CD4-positive, alpha-beta memory T cell (primary cell): ENCODE data around the gene HSF4. TPM values are rescaled to one million over a fixed set of nuclear protein-coding genes. Genes with fewer than 3 reads are reported as not detected.

Source experiments
- CTCF ChIA-PET: fragments of 350-600 bp; sonication (Branson Sonifier 250); formaldehyde crosslinking; loops from one replicate; lab custom pipeline; 2021; ENCODE audit warnings: inconsistent platforms; ENCODE audit not compliant: partially characterized antibody; lab: Charles Lee
- POLR2A ChIA-PET: fragments of 350-600 bp; sonication (Branson Sonifier 250); formaldehyde crosslinking; loops from one replicate; lab custom pipeline; 2021; ENCODE audit not compliant: partially characterized antibody; lab: Charles Lee
- DNase-seq, 5 donors: peaks; one replicate each; pipeline versions ENCODE4 v3.0.0 to v3.0.0-alpha.2; 2020 to 2022; ENCODE audit warnings: mixed read lengths in 1 of 5
- H3K27ac ChIP-seq: one replicate; pipeline ENCODE4 v1.7.0; 2013; ENCODE audit warnings: low read depth, low read length
- H3K27me3 ChIP-seq: 2 replicates; pipeline ENCODE4 v1.7.0; 2013; ENCODE audit warnings: mild to moderate bottlenecking, low read length, moderate library complexity; ENCODE audit not compliant: insufficient read depth
- H3K36me3 ChIP-seq: 2 replicates; pipeline ENCODE4 v1.7.0; 2013; ENCODE audit warnings: mild to moderate bottlenecking, low read length, moderate library complexity; ENCODE audit not compliant: insufficient read depth
- H3K4me1 ChIP-seq: 2 replicates; pipeline ENCODE4 v1.7.0; 2013; ENCODE audit warnings: mild to moderate bottlenecking, low read length, moderate library complexity; ENCODE audit not compliant: insufficient read depth
- H3K4me3 ChIP-seq, 2 donors: one replicate each; pipeline ENCODE4 v1.7.0; 2013; ENCODE audit warnings: low read length in 2 of 2, mild to moderate bottlenecking in 1 of 2
- H3K9me3 ChIP-seq, 2 donors: one replicate each; pipeline ENCODE4 v1.7.0; 2013; ENCODE audit warnings: low read length in 2 of 2, control low read depth in 1 of 2; ENCODE audit not compliant: control insufficient read depth in 1 of 2
- H3K27ac Mint-ChIP-seq, 7 donors: one replicate each; pipeline ENCODE4 v1.8.0; 2020 to 2021; ENCODE audit warnings: mixed read lengths in 7 of 7, mild to moderate bottlenecking in 6 of 7, inconsistent platforms in 3 of 7, moderate library complexity in 3 of 7
- H3K27me3 Mint-ChIP-seq, 2 donors: one replicate each; pipeline ENCODE4 v1.8.0; 2020 to 2021; ENCODE audit warnings: mixed read lengths in 2 of 2
- H3K36me3 Mint-ChIP-seq, 2 donors: one replicate each; pipeline ENCODE4 v1.8.0; 2020 to 2021; ENCODE audit warnings: mixed read lengths in 2 of 2, inconsistent platforms in 1 of 2, mild to moderate bottlenecking in 1 of 2
- H3K4me1 Mint-ChIP-seq, 4 donors: one replicate each; pipeline ENCODE4 v1.8.0; 2020 to 2021; ENCODE audit warnings: mixed read lengths in 4 of 4, mild to moderate bottlenecking in 1 of 4
- H3K4me3 Mint-ChIP-seq, 8 donors: one replicate each; pipeline ENCODE4 v1.8.0; 2020 to 2021; ENCODE audit warnings: mixed read lengths in 8 of 8, mild to moderate bottlenecking in 7 of 8, moderate library complexity in 6 of 8, inconsistent platforms in 3 of 8
- H3K9me3 Mint-ChIP-seq, 8 donors: one replicate each; pipeline ENCODE4 v1.8.0; 2020 to 2021; ENCODE audit warnings: mixed read lengths in 8 of 8, mild to moderate bottlenecking in 5 of 8, inconsistent platforms in 3 of 8, moderate library complexity in 1 of 8
- intact Hi-C: fragments of 100-400 bp; cut with micrococcal nuclease; formaldehyde crosslinking; loops from one replicate; pipeline ENCODE4 v1.15.1; 2023
- polyA plus RNA-seq, 2 donors: library from polyadenylated mRNA; unstranded; fragments of 300-500 nt; fragmentation: Illumina TruSeq; gene quantifications; one replicate each; pipeline ENCODE4 v1.2.3, GENCODE V29; 2021
- total RNA-seq, 2 experiments: library from RNA; stranded (reverse); gene quantifications; one replicate each; pipeline ENCODE4 v1.2.3, GENCODE V29; 2021

The HSF4 gene
- total and polyA plus RNA-seq, 4 experiments from 2014 or later: 0.37 to 98.7 (median 93.6) TPM; not detected in 1

DNA sequence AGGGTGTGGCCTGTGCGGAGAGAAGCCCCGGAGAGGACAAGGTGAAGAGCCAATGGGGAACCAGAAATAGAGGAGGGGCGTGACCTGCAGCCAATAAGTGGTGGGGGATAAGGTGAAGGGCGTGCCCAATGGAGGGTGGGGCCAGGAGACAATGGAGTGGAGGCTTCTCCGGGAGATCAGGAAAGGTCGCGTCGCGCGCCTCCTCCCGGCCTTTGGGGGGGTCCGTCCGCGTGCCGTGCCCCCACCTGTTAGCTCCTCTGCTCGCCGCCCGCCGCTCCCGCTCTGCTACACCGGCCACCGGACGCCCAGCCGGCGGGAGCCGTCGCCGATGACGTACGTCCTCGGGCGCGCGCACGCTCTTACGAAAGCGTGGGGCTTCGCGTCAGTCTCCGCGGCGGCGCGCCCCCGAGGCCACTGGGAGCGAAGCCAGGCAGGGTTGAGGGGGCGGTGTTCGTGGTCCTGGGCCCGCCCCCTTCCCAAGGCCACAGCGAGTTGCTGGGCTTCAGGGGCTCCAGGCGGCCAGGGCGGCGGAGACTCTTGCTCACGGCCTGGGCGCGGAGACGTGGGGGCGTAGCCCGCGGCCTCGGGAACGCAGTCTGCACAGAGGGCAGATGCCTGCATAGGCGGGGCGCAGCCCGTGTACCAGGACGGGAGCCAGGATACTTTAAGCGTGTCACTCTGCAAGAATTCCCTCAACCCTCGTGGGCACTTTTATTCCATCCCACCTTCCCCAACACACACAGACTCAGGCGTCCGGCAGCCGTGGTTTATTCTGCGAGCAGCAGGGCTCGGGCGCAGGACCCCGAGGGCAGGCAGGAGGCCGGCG lies 19.3 kb downstream of the HSF4 start, which contains the start of gene MATCAP1:
Gene MATCAP1, minus strand, starts transcription at position 337 of the 826 bp plus-strand sequence. CDS start 3,353 bp downstream, outside the sequence.
- Histone ChIP-seq H3K4me1 (peaks cover 25% of the 10 kb centered on the region), H3K4me3 (peak within 1 kb of the TSS; percentile 65 to 85), H3K27ac (peak within 1 kb of the TSS; percentile 91), H3K9me3 (no peaks in the 10 kb centered on the region), H3K27me3 (no peaks in the 10 kb centered on the region), H3K36me3 (no peaks in the 10 kb centered on the region)
- intact Hi-C loops: loop anchor here (1.0 to 2.0 kb wide), 6 partner anchors 25 to 297 kb away; partner anchors contain the start of genes ATP6V0D1, FBXL8, FHOD1 and PHAF1
- Mint-ChIP-seq H3K27ac (peak within 1 kb of the TSS in 6 of 7 donors; percentile 15 to 98 (median 66)), H3K36me3 (peaks cover 0 to 3% of the 10 kb centered on the region in 2 donors), H3K9me3 (no peaks in the 10 kb centered on the region), H3K4me3 (peak within 1 kb of the TSS; percentile 54 to 96 (median 68)), H3K27me3 (peaks cover 0 to 2% of the 10 kb centered on the region in 2 donors), H3K4me1 (peaks cover 8 to 16% (median 10%) of the 10 kb centered on the region in 4 donors)
- ChIA-PET CTCF (interaction anchor here (1.3 to 6.5 kb wide), 13 partner anchors 9 to 211 kb away, joined by 3 to 58 read pairs (median 9); partner anchors contain the start of genes B3GNT9, FBXL8 and TRADD), POLR2A (interaction anchor here (0.8 to 5.3 kb wide), 11 partner anchors 8 to 206 kb away, joined by 3 to 117 read pairs (median 5); partner anchors contain the start of genes CBFB, FBXL8, FHOD1 and TMEM208)
- peak; percentile 95 to 98 (median 97) for DNase-seq

DNA sequence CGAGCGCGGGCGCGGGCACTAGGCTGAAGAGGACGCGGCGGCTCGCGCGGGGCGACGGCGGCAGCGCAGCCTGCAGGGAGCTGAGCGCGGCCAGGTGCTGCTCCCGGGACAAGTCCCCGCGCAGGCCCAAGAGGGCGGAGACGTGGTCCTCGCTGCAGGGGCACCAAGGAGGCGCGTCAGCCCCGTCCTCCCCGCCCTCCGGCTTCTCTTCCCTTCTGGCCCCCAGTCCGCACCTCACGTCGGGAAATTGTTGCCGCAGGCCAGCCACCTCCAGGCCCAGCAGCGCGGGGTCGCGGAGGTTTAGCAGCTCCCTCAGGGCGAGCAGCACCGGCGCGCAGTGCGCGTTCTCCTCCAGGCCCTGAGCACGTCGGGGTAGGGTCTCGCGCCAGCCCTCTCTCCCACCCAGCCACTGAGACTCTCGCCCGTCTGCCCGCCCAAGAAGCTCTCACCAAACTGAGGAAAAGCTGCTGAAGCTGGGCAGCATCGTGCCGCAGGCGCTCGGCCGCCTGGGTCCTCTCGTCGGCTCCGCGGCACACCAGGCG lies 20.0 kb downstream of the HSF4 start:
- Mint-ChIP-seq H3K9me3 (no peaks in the 10 kb centered on the region), H3K27me3 (peaks cover 0 to 2% of the 10 kb centered on the region in 2 donors), H3K27ac (peak overlapping the region in 5 of 7 donors; percentile 15 to 98 (median 57)), H3K36me3 (peaks cover 0 to 3% of the 10 kb centered on the region in 2 donors), H3K4me3 (peak overlapping the region; percentile 54 to 96 (median 68)), H3K4me1 (peaks cover 8 to 15% (median 10%) of the 10 kb centered on the region in 4 donors)
- POLR2A ChIA-PET: interaction anchor here (0.7 to 5.3 kb wide), 19 partner anchors 9 to 230 kb away, joined by 3 to 117 read pairs (median 5); partner anchors contain the start of genes B3GNT9, CBFB, FBXL8 and NOL3
- DNase-seq: no peak
- CTCF ChIA-PET: interaction anchor here (0.7 to 6.5 kb wide), 33 partner anchors 9 to 238 kb away, joined by 3 to 58 read pairs (median 5); partner anchors contain the start of genes B3GNT9, CBFB, FBXL8 and TRADD
- H3K4me1 ChIP-seq: peaks cover 23% of the 10 kb centered on the region
- H3K27me3 ChIP-seq: no peaks in the 10 kb centered on the region
- H3K9me3 ChIP-seq: no peaks in the 10 kb centered on the region
- H3K27ac ChIP-seq: peak overlapping the region; percentile 91
- intact Hi-C loops: loop anchor here (1.0 to 2.0 kb wide), 2 partner anchors 42 to 166 kb away; partner anchors contain the start of gene TMEM208
- no peaks in the 10 kb centered on the region for H3K36me3 ChIP-seq
- peak overlapping the region; percentile 65 to 85 for H3K4me3 ChIP-seq

GRCh38 chr16:67184995-67185650 lies 20.6 kb downstream of the HSF4 start:
- no peaks in the 10 kb centered on the region for H3K27me3 ChIP-seq
- H3K4me3 Mint-ChIP-seq: peak overlapping the region; percentile 79 to 96 (median 84)
- no peaks in the 10 kb centered on the region for H3K9me3 ChIP-seq
- ChIA-PET POLR2A (interaction anchor here (0.5 to 5.3 kb wide), 20 partner anchors 10 to 231 kb away, joined by 3 to 117 read pairs (median 5); partner anchors contain the start of genes B3GNT9, CBFB, FBXL8 and FHOD1), CTCF (interaction anchor here (0.7 to 6.5 kb wide), 35 partner anchors 9 to 238 kb away, joined by 3 to 58 read pairs (median 5); partner anchors contain the start of genes B3GNT9, CBFB, FBXL8 and TRADD)
- H3K4me1 Mint-ChIP-seq: peaks cover 8 to 15% (median 10%) of the 10 kb centered on the region in 4 donors
- H3K36me3 Mint-ChIP-seq: peaks cover 0 to 3% of the 10 kb centered on the region in 2 donors
- no peaks in the 10 kb centered on the region for H3K36me3 ChIP-seq
- no peaks in the 10 kb centered on the region for H3K9me3 Mint-ChIP-seq
- H3K4me1 ChIP-seq: peaks cover 23% of the 10 kb centered on the region
- H3K27ac Mint-ChIP-seq: peak overlapping the region; percentile 64 to 98 (median 85)
- H3K27me3 Mint-ChIP-seq: peaks cover 0 to 2% of the 10 kb centered on the region in 2 donors
- intact Hi-C loops: loop anchor here (1.0 to 2.0 kb wide), 5 partner anchors 30 to 231 kb away; partner anchors contain the start of gene TMEM208
- peak overlapping the region in 1 of 2 donors; percentile 85 for H3K4me3 ChIP-seq
- H3K27ac ChIP-seq: no peak overlapping the region
- DNase-seq: peak; percentile 72 to 82 (median 78)

- H3K4me3 Mint-ChIP-seq: peak overlapping the region in 7 of 8 donors; percentile 79 to 96 (median 85)
- H3K27me3 Mint-ChIP-seq: peaks cover 0 to 2% of the 10 kb centered on the region in 2 donors
- H3K27me3 ChIP-seq: no peaks in the 10 kb centered on the region
- DNase-seq: no peak
- no peaks in the 10 kb centered on the region for H3K36me3 ChIP-seq
- H3K36me3 Mint-ChIP-seq: peaks cover 0 to 3% of the 10 kb centered on the region in 2 donors
- peak overlapping the region in 4 of 7 donors; percentile 14 to 98 (median 69) for H3K27ac Mint-ChIP-seq
- ChIA-PET POLR2A (interaction anchor here (0.5 to 5.3 kb wide), 17 partner anchors 10 to 208 kb away, joined by 3 to 117 read pairs (median 5); partner anchors contain the start of genes B3GNT9, CBFB, FBXL8 and FHOD1), CTCF (interaction anchor here (0.7 to 6.5 kb wide), 30 partner anchors 8 to 239 kb away, joined by 3 to 58 read pairs (median 5); partner anchors contain the start of genes B3GNT9, CBFB, FBXL8 and TRADD)
- intact Hi-C loops: loop anchor here (1.0 to 2.0 kb wide), 4 partner anchors 30 to 231 kb away; partner anchors contain the start of gene TMEM208
- H3K4me3 ChIP-seq: peak overlapping the region in 1 of 2 donors; percentile 85
- H3K9me3 ChIP-seq: no peaks in the 10 kb centered on the region
- no peaks in the 10 kb centered on the region for H3K9me3 Mint-ChIP-seq
- no peak overlapping the region for H3K27ac ChIP-seq
- peaks cover 8 to 15% (median 10%) of the 10 kb centered on the region in 4 donors for H3K4me1 Mint-ChIP-seq
- peaks cover 23% of the 10 kb centered on the region for H3K4me1 ChIP-seq
These were observed 21.1 kb downstream of the HSF4 start for GRCh38 chr16:67185651-67186134.

DNA sequence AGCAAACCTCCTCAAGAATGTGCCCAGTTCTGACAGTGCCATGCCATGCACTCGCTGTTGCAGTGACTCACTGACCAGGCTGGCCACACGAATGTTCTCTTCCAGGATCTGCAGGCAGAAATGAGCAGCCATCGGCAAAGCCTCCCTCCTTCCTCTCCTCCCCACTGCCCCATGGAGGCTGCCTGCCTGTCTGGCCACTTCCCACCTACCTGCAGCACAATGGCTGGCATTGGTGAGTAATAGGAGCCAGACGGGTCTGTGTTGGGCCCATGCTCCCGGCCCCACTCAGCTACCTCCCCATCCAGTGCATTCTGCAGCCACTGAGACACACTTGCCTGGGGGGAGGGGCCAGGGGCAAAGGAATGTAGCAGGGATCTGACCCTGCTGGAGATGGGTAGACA lies 22.0 kb downstream of the HSF4 start:
- H3K9me3 ChIP-seq: no peaks in the 10 kb centered on the region
- no peaks in the 10 kb centered on the region for H3K9me3 Mint-ChIP-seq
- H3K27ac Mint-ChIP-seq: peak overlapping the region in 1 of 7 donors; percentile 21
- no peak overlapping the region for H3K4me3 Mint-ChIP-seq
- no peak overlapping the region for H3K27ac ChIP-seq
- peaks cover 0 to 2% of the 10 kb centered on the region in 2 donors for H3K27me3 Mint-ChIP-seq
- H3K36me3 Mint-ChIP-seq: peaks cover 0 to 3% of the 10 kb centered on the region in 2 donors
- no peak for DNase-seq
- POLR2A ChIA-PET: interaction anchor here (1.0 to 5.3 kb wide), 4 partner anchors 11 to 35 kb away, joined by 3 to 117 read pairs (median 17); partner anchors contain the start of genes B3GNT9, FBXL8 and TRADD
- no peaks in the 10 kb centered on the region for H3K27me3 ChIP-seq
- CTCF ChIA-PET: interaction anchor here (1.7 to 6.5 kb wide), 5 partner anchors 11 to 169 kb away, joined by 4 to 58 read pairs (median 32); partner anchors contain the start of genes FBXL8 and TRADD
- H3K4me3 ChIP-seq: no peak overlapping the region
- H3K4me1 Mint-ChIP-seq: peaks cover 11 to 19% (median 13%) of the 10 kb centered on the region in 4 donors
- no peaks in the 10 kb centered on the region for H3K36me3 ChIP-seq
- peaks cover 29% of the 10 kb centered on the region for H3K4me1 ChIP-seq
- intact Hi-C loops: no loop called here
